Aorta (tissue), 5 donors: ENCODE measurements around the gene RGS17. TPM values are rescaled to one million over a fixed set of nuclear protein-coding genes. Genes with fewer than 3 reads are reported as not detected.
A peak's percentile ranks its signal among the peaks of the same experiment; 100 is the strongest.

Experiments
- ATAC-seq: fragments of 200-7000 bp; cut with Tn5 transposase; one replicate; pipeline ENCODE4 v1.9.1; 2022; ENCODE audit warnings: moderate library complexity; ENCODE audit not compliant: low FRiP score
- DNase-seq, 2 donors: peaks; one replicate each; pipeline ENCODE4 v3.0.0-alpha.2; 2020
- H3K27ac ChIP-seq, 2 donors: one replicate each; pipeline ENCODE4 v1.5.1; 2013; ENCODE audit warnings: low read length in 2 of 2, mild to moderate bottlenecking in 2 of 2, moderate library complexity in 2 of 2, control low read depth in 1 of 2, inconsistent platforms in 1 of 2, low read depth in 1 of 2
- H3K27me3 ChIP-seq, 2 donors: one replicate each; pipeline ENCODE4 v1.6.1; 2013; ENCODE audit warnings: control low read depth in 1 of 2, low read length in 1 of 2, mild to moderate bottlenecking in 1 of 2, moderate library complexity in 1 of 2; ENCODE audit not compliant: insufficient read depth in 2 of 2, control insufficient read depth in 1 of 2
- H3K36me3 ChIP-seq, 2 donors: one replicate each; pipeline ENCODE4 v1.6.1; 2013; ENCODE audit warnings: control low read depth in 1 of 2, low read length in 1 of 2, mild to moderate bottlenecking in 1 of 2; ENCODE audit not compliant: insufficient read depth in 2 of 2, control insufficient read depth in 1 of 2
- H3K4me1 ChIP-seq, 2 donors: one replicate each; pipeline ENCODE4 v1.6.1; 2013; ENCODE audit warnings: low read length in 2 of 2, control low read depth in 1 of 2, mild to moderate bottlenecking in 1 of 2, moderate library complexity in 1 of 2; ENCODE audit not compliant: insufficient read depth in 2 of 2, control insufficient read depth in 1 of 2
- H3K4me3 ChIP-seq, 2 donors: one replicate each; pipeline ENCODE4 v1.5.1; 2013; ENCODE audit warnings: low read length in 2 of 2, control low read depth in 1 of 2, mild to moderate bottlenecking in 1 of 2
- H3K9me3 ChIP-seq: one replicate; pipeline ENCODE4 v1.6.1; 2013; ENCODE audit warnings: mild to moderate bottlenecking, low read length; ENCODE audit not compliant: control insufficient read depth
- WGBS, 2 donors: extraction: QIAGEN DNeasy Blood & Tissue Kit; methylation state at CpG; one replicate each; pipeline ENCODE4 v1.1.7; 2013; 5-methylcytosine and 5-hydroxymethylcytosine counted together
- intact Hi-C, 2 donors: fragments of 100-400 bp; cut with DNase I; formaldehyde crosslinking; loops; one replicate each; pipeline versions ENCODE4 v1.14.2 to v1.15.0; 2022
- polyA plus RNA-seq, 2 donors: library from polyadenylated mRNA; stranded (reverse); fragments of 200-250 nt; gene quantifications; one replicate each; pipeline ENCODE4 v1.2.3, GENCODE V29; 2013
- total RNA-seq, 2 donors: library from RNA; stranded (reverse); fragmentation: NEBNext Ultra II Directional; extraction: Animal tissue kit (Norgen Biotek cat#: 25700); gene quantifications; one replicate each; pipeline ENCODE4 v1.2.1, GENCODE V29; 2021
- donor health status: healthy with polysubstance abuse.
- donor health status: Bipolar disorder and iron deficiency.
- donor health status: DM: no; HTN: no; CAD: no.
- donor health status: DM: no; HTN: no; CAD: no.
- donor health status: DM: yes; HTN: yes; CAD: no.

Gene RGS17
- total and polyA plus RNA-seq, 4 donors, result 2.2 to 3.2 (median 2.5) TPM

DNA sequence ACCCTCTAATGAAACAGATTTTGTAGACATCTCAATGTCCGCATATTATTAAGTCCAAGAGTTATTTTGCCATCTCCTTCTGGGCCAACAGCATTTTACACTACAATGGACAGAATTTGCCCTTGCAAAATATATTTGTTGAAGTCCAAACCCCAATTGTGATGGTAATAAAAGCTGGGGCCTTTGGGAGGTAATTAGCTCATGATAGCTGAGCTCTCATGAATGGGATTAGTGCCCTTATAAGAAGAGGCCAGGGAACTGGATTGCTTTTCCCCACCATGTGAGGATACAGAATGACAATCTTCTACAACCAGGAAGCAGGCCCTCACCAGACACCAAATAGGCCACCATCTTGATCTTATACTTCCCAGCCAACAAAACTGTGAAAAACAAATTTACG lies 83.7 kb downstream of the RGS17 start:
- intact Hi-C loops, result no loop called here
- no peak overlapping the region for H3K27ac ChIP-seq
- H3K9me3 ChIP-seq, result no peaks in the 10 kb centered on the region
- no peaks in the 10 kb centered on the region for H3K27me3 ChIP-seq
- WGBS, 2 donors, result 95 to 100% methylated on average over 2 of the region's 2 CpGs
- DNase-seq, result no peak
- peaks cover 0 to 3% of the 10 kb centered on the region in 2 donors for H3K4me1 ChIP-seq
- no peak for ATAC-seq
- H3K36me3 ChIP-seq, result peaks cover 0 to 2% of the 10 kb centered on the region in 2 donors
- H3K4me3 ChIP-seq, result no peak overlapping the region

DNA sequence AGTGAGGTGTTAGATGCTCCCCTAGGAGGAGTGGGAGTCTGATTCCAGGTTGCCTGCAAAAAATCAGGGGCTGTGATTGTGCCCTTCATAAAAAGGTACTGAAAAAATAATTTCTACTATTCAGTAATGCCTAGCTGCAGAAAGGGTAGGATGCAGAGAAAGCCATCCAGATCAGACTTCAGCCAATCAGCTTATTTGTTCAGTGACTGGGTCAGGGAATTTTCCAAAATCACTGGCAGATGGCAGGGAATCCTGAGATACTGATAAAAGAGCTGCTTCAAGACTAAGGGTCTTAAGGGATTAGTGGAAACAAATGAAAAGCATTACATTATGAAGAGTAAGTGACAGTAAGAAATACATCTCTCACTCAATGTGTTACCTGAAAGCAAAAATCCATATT lies 85.8 kb downstream of the RGS17 start:
- Histone ChIP-seq H3K9me3 (no peaks in the 10 kb centered on the region), H3K4me3 (no peak overlapping the region), H3K27ac (no peak overlapping the region), H3K27me3 (no peaks in the 10 kb centered on the region), H3K4me1 (peaks cover 0 to 3% of the 10 kb centered on the region in 2 donors), H3K36me3 (peaks cover 0 to 2% of the 10 kb centered on the region in 2 donors)
- ATAC-seq (no peak), DNase-seq (no peak)
- intact Hi-C loops, result no loop called here

DNA sequence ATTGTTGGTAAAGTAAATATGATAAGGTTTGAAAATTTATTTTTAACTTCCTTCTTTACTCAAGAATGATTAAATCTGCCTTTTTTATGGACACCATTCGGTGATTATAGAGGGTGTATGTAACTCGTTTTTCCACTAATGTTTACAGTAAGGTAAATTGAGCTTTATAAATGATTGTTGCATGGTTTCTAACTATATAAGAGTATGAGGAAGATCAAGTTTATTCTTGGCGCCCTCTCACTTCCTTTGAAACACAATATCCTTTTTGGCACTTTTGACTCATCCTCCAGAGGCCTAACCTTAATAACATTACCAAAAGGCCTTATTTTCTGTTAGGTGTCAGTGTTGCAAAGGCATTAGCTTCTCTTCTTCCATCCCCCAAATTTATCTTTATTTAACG lies 86.8 kb downstream of the RGS17 start:
- Histone ChIP-seq H3K27me3 (no peaks in the 10 kb centered on the region), H3K9me3 (no peaks in the 10 kb centered on the region), H3K36me3 (peaks cover 0 to 2% of the 10 kb centered on the region in 2 donors), H3K4me1 (peaks cover 0 to 3% of the 10 kb centered on the region in 2 donors), H3K4me3 (no peak overlapping the region), H3K27ac (no peak overlapping the region)
- intact Hi-C loops, result no loop called here
- WGBS, 2 donors, result 52 to 59% methylated on average over 4 of the region's 4 CpGs
- DNase-seq (no peak), ATAC-seq (no peak)

DNA sequence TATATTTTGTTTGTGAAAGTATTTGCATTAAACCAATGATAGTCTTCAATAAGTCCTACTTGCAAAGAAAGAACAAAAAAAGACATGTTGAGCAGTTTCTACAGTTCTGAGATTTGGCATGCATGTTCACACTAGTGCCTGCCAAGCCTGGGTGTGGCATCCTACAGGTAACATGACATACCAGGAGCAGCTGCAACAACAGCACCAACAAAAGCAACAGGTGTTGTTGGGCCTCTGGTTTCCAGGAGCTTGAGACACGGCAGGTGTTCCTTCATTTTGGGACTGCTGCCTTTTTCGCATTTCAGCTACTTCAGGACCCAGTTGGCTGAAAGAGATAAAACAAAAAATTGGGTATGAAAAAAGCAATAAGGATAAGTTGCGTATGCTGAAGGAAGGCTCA lies 87.4 kb downstream of the RGS17 start:
- no peak overlapping the region for H3K4me3 ChIP-seq
- H3K4me1 ChIP-seq, result peaks cover 0 to 3% of the 10 kb centered on the region in 2 donors
- no peaks in the 10 kb centered on the region for H3K9me3 ChIP-seq
- H3K36me3 ChIP-seq, result peaks cover 0 to 2% of the 10 kb centered on the region in 2 donors
- DNase-seq (no peak), ATAC-seq (no peak)
- intact Hi-C loops, result no loop called here
- no peaks in the 10 kb centered on the region for H3K27me3 ChIP-seq
- 91 to 92% methylated on average over 3 of the region's 3 CpGs for WGBS, 2 donors
- H3K27ac ChIP-seq, result no peak overlapping the region

DNA sequence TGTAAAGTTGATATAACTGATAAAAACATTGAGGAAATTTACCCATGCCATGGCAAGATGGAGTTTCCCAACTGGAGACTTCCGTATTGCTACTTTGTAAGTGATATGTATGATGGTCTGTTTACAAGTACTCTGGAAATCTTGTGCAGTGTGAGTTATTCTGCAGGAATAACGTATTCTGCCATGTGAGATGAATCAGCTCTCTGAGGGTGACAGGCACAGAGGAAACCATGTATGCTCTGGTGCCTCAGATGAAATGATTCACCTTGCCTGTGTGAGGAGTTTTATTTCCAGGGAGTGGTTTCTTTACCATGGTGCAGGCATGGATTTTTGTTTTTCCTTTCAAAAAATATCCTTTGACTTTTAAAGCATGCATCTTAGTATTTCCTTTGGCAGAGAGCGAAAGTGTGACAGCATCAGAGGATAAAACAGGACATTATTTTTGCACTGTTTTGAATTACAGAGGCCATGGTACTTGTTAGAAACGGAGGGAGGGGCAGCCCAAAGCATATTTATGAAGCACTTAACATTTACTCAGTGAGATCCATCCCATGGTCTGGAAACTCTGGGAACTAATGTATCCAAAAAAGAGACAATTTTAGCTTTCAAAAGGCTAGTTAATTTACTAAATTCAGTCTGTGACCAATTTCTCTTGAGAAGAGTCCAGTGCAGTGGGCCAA lies 92.6 kb downstream of the RGS17 start:
- DNase-seq (no peak), ATAC-seq (peak; percentile 72)
- Histone ChIP-seq H3K4me3 (peak overlapping the region in 1 of 2 donors; percentile 18), H3K27me3 (no peaks in the 10 kb centered on the region), H3K36me3 (no peaks in the 10 kb centered on the region), H3K4me1 (no peaks in the 10 kb centered on the region), H3K27ac (peak overlapping the region; percentile 74 to 92), H3K9me3 (no peaks in the 10 kb centered on the region)
- intact Hi-C loops, result loop anchor here (2.0 to 10.0 kb wide), 4 partner anchors 70 to 916 kb away; no protein-coding TSS in a partner anchor
- WGBS, 2 donors, result 6% methylated on average over 4 of the region's 4 CpGs

DNA sequence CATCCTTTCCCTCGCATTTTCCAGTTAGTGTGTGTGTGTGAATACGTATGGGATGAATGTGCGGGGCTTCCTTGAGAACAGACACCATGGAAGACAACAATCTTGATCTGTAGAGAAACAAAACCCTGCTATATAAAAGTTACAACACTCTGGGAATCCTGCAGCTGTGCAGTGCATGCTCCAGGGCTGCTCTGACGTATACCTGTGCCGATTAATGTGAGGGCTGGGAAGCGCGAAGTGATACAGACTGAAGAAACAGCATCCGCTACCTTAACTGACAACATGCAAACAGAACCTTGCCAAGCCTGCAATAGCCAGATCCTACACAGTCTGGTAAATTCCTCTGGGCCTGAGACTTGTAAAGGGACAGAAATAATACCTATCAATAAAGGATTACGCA lies 96.9 kb downstream of the RGS17 start:
- H3K36me3 ChIP-seq, result no peaks in the 10 kb centered on the region
- H3K4me3 ChIP-seq, result no peak overlapping the region
- ATAC-seq, result no peak
- no peaks in the 10 kb centered on the region for H3K27me3 ChIP-seq
- no peaks in the 10 kb centered on the region for H3K9me3 ChIP-seq
- intact Hi-C loops, result loop anchor here (5.0 to 10.0 kb wide), 4 partner anchors 191 to 921 kb away; no protein-coding TSS in a partner anchor
- 92 to 95% methylated on average over 9 of the region's 9 CpGs for whole genome bisulfite sequencing, 2 donors
- no peak overlapping the region for H3K27ac ChIP-seq
- DNase-seq, result no peak
- no peaks in the 10 kb centered on the region for H3K4me1 ChIP-seq

DNA sequence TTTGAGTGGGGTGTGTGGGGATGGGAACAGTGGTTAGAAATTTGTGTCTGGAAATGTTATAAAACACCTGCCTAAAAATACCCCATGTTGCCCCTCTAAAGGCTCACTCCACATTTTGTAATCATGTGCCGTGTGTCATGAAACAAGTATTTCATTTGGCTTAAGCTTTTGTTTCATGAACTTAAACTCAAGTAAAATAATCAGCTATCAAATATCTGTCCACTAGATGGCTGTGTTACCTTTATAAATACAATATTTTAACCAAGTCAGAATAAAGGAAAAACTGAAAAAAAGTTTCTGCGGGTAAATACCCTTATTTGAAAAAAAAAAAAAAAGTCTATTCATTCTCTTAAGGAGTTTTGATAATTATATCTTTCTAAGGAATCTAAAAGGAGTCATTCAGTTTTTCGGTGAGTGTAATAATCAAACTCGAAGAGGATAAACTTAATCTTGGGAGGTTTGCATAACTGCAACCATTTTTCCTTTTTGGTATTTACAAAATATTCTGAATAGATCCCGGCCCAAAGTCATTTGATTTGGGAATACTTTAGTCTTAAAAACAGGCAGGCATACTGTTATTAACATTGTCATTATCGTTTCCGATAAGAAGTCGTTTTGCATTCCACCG lies 98.7 kb downstream of the RGS17 start:
- intact Hi-C loops, result loop anchor here (1.0 to 10.0 kb wide), 5 partner anchors 76 to 922 kb away; no protein-coding TSS in a partner anchor
- Histone ChIP-seq H3K4me1 (no peaks in the 10 kb centered on the region), H3K27me3 (no peaks in the 10 kb centered on the region), H3K27ac (no peak overlapping the region), H3K9me3 (no peaks in the 10 kb centered on the region), H3K36me3 (no peaks in the 10 kb centered on the region), H3K4me3 (no peak overlapping the region)
- DNase-seq (no peak), ATAC-seq (peak; percentile 52)
- WGBS, 2 donors, result 5 to 18% methylated on average over 9 of the region's 9 CpGs

DNA sequence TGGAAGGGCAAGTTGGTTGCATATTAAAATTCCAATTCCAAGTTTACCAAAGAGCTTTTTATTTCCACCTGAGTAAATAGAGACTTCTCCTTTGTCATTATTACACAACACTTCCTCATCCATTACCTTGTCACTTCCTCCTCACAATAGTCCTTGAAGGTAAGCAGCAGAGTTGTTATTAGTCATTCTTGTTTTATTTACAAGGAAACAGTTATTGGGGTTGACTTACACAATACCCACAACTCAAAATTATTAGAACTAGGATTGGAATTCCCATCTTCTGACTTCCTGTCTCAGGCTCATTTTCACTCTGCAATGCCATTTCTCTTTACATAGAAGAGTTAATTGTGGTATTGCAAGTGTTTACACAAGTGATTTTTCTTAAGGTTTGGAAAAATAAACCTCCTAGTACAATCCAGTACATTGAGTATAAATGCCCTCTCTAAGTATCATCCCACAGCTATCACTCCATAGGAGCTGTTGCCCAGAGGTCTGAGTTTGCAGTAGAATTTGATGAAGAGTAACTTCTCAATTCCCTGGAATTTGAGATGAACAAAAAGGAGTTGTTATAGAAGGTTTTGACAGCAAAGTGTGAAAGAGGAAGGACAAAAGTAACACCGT lies 99.6 kb downstream of the RGS17 start:
- Histone ChIP-seq H3K9me3 (no peaks in the 10 kb centered on the region), H3K27ac (no peak overlapping the region), H3K4me1 (no peaks in the 10 kb centered on the region), H3K4me3 (no peak overlapping the region), H3K27me3 (no peaks in the 10 kb centered on the region), H3K36me3 (no peaks in the 10 kb centered on the region)
- DNase-seq (no peak), ATAC-seq (no peak)
- intact Hi-C loops, result loop anchor here (5.0 to 10.0 kb wide), 4 partner anchors 193 to 923 kb away; no protein-coding TSS in a partner anchor
- 36 to 47% methylated on average over 1 of the region's 1 CpG for WGBS, 2 donors
